HG03280 (cell line): ENCODE data around the gene TTC16.
"Not testable (repeated sequence)": the region's sequence is repeated elsewhere in the genome, so short reads cannot be mapped to it uniquely, and the experiment has no call there.

Experiments
- ATAC-seq: cut with Tn5 transposase; IDR thresholded peaks from one replicate; pipeline ENCODE4 v1.9.1; 2021; ENCODE audit warnings: mild to moderate bottlenecking, moderate library complexity; ENCODE audit not compliant: unreplicated experiment

Gene TTC16

GRCh38 chr9:127739614-127740330 lies 23.9 kb downstream of the TTC16 start:
- ATAC-seq: no peak

GRCh38 chr9:127741831-127742434 lies 26.1 kb downstream of the TTC16 start:
- ATAC-seq: no peak

DNA sequence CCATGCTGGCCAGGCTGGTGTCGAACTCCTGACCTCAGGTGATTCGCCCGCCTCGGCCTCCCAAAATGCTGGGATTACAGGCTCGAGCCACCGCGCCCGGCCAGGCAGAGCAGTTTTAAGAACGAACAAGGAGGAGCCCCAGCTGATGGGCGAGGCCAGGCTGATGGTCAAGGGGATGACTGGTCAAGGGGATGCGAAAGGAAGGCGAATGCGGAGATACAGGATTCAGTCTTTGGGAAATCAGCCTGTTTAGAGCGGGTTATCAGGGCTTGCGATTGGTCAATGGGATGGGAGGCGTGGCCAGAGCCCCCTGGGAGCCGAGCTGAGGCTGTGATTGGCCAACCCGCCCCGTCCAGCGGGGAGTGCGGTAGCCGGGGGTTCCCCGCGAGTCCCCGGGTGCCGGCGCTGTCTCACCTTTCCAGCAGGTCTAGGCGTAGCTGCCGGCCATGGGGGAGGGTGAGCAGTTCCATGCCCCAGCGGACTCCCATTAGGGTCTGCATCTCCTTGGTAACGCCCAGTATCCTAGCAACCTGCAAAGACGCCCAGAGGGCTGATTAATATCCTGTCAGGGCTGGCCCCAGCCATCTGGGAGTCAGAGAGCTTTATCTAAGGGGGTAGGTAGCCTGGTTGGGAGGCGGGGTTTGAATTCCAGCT lies 26.7 kb downstream of the TTC16 start:
- ATAC-seq: no peak

DNA sequence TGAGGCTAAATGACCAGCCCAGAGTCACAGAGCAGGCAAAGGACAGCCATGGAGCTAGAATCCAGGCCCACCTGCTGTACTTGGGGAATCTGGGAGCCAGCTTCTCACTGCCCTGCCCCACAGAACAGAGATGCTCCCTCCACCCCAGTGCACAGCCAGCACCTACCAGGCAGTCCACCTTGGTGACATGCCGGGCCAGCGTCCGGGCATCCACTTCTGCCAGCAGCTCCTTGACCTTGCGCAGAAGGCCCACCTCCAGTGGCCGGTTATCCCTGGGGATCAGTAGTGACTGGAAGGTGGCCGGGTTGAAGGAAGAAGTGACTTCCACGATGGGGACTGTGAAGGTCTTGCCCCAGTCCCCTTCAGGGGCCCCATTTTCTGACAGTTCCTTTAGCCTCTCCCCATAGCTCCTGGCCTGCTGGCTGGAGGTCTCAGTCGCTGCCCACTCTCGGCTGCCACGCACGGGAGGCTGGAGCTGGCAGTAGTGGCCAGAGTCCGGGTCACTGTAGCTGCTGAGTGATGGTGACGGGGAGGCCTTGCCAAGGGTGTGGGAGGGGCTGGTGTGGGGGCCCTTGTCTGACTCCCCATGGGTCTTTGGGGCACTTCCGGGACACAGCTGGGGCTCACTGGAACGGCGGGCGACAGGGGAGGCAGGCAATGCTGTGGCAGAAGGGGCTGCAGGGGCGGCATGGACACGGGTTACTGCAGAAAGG lies 28.7 kb downstream of the TTC16 start:
- ATAC-seq: no peak

DNA sequence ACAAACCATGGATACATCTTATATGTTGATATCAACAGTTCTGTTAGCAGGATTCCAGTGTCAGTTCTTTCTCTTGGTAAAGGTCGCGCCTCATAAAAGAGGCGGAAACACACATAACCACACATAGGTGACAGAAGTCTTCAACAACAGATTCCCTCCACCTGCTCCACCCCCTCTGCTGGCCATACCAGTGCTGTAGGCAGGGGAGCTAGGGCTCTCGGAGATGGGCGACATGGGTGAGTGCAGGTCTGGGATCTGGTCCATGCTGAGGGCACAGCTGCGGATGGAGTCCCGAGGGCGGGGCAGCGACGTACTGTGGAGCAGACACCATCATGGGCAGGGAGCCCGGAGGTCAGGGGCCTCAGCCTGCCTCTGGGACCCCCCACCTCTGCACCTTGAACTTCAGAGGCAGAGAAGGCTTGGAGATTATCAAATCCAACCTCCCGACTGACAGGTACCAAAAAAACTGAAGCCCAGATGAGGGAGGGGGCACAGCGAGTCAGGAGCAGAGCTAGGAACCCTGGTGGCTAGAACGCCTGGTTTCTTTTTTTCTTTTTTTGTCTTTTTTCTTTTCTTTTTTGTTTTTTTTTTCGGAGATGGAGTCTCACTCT lies 31.2 kb downstream of the TTC16 start:
- no peak for ATAC-seq

GRCh38 chr9:127749090-127749787 lies 33.4 kb downstream of the TTC16 start:
- no peak for ATAC-seq

DNA sequence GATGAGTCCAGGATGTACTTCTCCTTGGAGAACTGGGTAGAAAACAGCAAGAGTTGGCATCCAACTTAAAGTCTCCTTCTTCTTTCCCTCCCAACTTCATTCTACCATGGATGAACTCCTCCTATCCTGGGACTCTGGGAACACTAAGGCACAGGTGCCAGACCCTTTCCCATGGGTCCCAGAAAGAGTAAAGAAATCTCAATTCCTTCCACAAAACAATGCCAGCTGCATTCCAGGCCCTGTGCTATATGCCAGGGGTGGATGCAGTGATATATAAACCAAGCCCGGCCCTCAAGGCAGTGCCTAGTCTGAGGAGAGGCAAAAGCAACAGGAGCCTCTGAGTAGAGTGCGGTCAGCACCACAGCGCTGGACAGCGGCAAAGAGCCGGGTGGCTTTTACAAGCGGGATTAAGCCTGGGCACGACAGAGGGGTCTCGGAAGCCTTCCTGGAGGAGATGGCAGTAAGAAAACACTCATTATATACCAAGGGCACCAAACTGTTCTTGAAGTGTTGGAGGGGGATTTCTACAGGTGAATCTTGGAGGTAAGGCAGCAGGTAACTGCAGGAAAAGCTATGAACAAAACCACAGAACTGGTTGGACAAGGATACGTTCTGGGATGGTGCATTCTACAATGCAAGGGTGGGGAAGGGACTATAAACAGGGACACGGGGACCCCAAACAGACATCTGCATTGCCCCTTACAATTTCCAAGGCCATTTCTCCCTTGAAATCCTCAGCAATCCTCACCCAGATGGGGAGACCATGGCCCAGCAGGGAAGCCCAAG lies 35.6 kb downstream of the TTC16 start:
- ATAC-seq: no peak

DNA sequence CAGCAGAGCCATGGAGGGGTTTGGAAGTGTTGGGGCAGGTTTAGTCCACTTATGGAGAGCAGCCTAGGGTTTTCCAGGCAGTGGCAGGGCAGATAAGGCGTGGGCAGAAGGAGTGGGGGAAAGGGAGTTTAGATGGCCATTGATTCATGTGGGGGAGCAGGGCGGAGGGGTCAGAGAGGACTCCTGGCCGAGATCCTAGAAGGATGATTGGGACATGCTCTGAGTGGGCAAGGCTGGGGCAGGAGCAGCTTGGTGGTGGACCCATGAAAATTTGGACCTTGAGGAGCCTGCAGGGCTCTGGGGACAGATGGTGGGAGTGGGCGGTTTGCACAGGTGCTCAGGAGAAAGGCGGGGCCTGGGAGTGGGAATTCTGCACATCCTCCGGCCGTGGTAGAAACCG lies 37.3 kb downstream of the TTC16 start:
- ATAC-seq: no peak

DNA sequence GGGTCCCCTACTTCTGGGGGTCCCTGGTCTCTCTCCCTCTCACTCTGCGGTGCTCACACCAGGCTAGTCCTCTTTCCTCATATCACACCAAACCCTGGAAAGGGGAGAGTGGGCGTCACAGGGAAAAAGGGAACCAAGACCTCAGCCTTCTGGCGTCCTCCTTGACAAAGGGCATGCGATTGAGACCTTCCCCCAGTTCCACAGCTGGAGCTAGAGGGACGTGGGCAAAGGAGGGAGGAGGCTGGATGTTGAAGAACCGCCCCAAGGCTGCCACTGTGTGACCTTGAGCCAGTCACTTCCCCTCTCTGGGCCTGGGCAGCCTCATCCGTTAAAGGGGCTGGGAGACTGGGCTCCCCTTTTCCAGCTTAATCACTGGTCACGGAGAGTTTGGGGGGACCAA lies 37.7 kb downstream of the TTC16 start:
- no peak for ATAC-seq

- no peak for ATAC-seq
Observed at GRCh38 chr9:127754099-127755060, 38.5 kb downstream of the TTC16 start.

GRCh38 chr9:127755061-127756060 lies 39.5 kb downstream of the TTC16 start:
- no peak for ATAC-seq

DNA sequence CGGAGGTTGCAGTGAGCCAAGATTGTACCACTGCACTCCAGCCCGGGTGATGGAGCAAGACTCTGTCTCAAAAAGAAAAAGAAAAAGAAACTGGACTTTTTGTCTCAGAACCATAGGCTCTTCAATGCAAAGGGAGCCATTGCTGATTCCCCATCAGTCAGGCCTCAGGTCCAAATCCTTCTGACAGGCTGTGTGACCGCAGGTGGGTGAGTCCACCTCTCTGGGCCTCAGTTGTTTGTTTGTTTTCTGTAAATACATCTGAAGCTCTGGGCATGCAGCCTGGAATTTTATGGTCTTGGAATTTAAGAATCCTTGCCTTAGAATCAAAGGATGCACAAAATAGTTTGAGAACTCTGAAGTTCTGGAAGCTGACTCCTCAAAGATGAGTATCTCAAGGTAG lies 40.4 kb downstream of the TTC16 start:
- no peak for ATAC-seq

DNA sequence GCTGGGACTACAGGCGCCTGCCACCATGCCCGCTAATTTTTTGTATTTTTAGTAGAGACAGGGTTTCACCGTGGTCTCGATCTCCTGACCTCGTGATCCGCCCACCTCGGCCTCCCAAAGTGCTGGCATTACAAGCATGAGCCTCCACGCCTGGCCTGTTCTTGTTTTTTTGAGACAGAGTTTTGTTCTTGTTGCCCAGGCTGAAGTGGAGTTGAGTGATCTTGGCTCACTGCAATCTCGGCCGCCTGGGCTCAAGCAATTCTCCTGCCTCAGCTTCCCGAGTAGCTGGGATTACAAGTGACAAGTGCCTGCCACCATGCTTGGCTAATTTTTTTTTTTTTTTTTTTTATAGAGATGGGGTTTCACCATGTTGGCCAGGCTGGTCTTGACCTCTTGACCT lies 40.9 kb downstream of the TTC16 start:
- not testable (repeated sequence) for ATAC-seq

DNA sequence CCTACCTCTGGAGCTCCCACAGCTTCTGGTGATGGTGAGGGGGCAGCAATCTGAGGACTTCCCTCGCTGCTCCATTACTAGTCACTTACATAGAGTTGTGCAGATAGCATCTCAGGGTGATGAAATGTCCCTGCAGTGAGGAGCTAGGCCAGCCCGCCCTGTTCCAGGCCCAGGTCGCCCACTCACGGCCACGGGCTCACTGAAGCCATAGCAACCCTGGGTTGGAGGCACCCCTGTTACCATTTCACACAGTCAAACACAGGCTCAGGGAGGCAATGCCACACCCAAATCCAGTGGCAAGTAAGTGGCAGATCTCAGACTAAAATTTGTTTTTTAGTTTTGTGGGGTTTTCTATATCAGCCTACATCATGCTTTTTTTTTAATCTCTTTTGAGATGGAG lies 43.0 kb downstream of the TTC16 start:
- ATAC-seq: no peak

DNA sequence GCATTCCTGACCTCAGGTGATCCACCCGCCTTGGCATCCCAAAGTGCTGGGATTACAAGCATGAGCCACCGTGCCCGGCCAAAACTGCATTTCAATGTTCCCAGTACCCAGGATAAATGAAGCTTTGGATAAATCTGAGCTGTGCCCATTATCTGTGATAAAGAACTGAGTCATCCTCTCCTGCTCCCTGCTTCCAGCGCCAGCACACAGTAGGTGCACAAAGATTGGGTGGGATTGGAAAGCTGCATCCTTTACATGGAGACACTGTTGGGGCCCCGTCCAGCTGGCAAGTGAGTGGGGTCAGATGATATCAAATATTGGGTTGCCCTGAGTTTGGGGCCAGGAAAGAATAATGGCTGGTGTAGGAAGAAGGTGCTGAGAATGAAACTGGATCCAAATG lies 45.2 kb downstream of the TTC16 start:
- no peak for ATAC-seq

DNA sequence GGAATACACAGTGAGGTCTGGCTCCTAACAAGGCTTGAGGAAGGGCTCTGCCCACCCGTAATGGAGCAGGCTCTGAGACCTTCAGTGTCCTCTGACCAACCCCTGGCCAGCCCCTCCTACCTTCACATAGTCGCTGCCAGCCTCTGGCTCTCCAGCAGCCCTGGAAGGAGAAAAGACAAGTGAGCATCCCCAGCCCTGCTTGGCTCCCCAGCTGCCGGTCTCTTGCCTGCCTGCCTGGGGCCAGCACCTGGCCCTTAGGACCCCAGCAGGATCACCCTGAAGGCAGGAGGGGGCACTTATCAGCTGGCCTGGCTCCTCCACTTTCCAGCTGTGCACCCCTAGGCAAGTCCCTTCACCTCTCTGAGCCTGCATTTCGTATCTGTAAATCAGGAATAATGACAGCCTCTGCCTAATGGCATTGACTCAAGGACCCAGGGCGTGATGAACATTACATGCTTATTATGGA lies 45.6 kb downstream of the TTC16 start:
- ATAC-seq: no peak

GRCh38 chr9:127762111-127762676 lies 46.3 kb downstream of the TTC16 start:
- ATAC-seq: no peak
